T-helper 1 cell treated with Interleukin-12 subunit alpha and Interleukin-12 subunit beta and Interleukin-4 antibody, amounts not matched to agents 30 ng/mL and 1 ng/mL, for 36 hours (primary cell): ENCODE results near the gene BICD2. TPM values are rescaled to one million over a fixed set of nuclear protein-coding genes. Genes with fewer than 3 reads are reported as not detected.

Experiments
- intact Hi-C: fragments of 100-400 bp; cut with micrococcal nuclease; formaldehyde crosslinking; loops from one replicate; pipeline ENCODE4 v1.15.1; 2024
- total RNA-seq: library from RNA; stranded (reverse); gene quantifications from 2 replicates; pipeline ENCODE4 v1.2.3, GENCODE V29; 2022

The BICD2 gene
- total RNA-seq, 1 donor from 2014 or later = 27.1 TPM

GRCh38 chr9:92671323-92671722, 93.3 kb downstream of the BICD2 start:
- intact Hi-C loops = loop anchor here (2.0 to 10.0 kb wide), 3 partner anchors 265 to 1493 kb away; partner anchors contain the start of gene FAM120AOS

DNA sequence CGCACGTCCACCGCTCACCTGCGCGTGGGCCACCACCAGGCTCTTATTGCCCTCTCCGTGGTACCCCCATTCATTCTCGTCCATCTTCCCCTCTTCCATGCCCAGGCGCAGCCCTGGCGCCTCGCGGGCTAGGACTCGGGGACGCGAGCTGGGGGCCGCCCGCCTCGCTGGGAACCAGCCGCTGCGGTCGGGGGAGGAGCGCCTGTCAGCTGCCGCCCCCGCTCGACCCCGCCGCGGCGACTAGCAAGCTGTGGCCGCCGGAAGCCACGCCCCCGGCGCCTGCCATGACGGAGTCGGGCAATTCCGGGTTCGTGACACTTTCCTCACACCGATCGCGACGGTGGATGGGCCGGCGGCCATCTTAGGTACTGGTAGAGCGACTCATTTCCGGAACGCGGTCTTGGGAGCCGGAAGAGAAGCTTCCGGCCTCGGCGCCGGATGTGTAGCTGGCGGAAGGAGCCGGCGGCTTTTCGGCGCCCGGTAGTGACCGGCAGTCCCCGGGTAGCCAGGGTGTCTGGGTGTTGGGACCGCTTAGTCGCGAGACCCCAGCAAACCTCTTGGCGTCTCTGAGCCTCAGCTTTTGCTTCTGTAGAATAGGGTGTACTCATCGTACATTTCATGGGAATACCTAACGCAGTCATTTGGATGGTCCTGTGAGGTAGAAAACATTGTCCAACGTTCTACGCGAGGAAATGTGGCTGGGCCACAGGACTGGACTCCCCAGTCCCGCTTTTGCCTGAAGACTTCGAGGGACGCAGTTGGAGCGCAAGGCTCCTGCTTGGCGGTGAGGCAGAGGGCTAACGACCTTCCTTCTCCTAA, 94.5 kb downstream of the BICD2 start, which contains the start of gene IPPK:
IPPK (minus strand) TSS at position 242 of the 819 bp plus-strand sequence; CDS start at position 99, 143 bp downstream.
- intact Hi-C loops = loop anchor here (1.0 to 10.0 kb wide), 12 partner anchors 36 to 1495 kb away; partner anchors contain the start of genes CARD19, CENPP, FAM120AOS and IARS1

DNA sequence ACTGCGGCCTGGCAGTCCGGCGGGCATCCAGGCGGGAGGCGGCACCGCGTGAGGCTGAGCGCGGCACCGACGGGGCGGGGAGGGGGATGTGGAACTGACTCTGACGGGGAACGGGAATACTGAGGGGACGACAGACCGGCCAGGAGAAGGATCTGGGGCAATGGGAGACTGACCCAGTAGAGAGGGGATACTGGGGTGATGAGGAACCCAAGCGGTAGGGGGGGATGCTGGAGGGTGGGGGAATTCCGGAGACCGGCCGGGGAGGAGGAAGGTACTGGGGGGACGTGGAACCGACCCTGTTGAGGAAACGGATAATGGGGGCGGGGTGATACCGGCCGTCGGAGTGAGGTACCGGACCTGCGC, 95.1 kb downstream of the BICD2 start:
- intact Hi-C loops = no loop called here

DNA sequence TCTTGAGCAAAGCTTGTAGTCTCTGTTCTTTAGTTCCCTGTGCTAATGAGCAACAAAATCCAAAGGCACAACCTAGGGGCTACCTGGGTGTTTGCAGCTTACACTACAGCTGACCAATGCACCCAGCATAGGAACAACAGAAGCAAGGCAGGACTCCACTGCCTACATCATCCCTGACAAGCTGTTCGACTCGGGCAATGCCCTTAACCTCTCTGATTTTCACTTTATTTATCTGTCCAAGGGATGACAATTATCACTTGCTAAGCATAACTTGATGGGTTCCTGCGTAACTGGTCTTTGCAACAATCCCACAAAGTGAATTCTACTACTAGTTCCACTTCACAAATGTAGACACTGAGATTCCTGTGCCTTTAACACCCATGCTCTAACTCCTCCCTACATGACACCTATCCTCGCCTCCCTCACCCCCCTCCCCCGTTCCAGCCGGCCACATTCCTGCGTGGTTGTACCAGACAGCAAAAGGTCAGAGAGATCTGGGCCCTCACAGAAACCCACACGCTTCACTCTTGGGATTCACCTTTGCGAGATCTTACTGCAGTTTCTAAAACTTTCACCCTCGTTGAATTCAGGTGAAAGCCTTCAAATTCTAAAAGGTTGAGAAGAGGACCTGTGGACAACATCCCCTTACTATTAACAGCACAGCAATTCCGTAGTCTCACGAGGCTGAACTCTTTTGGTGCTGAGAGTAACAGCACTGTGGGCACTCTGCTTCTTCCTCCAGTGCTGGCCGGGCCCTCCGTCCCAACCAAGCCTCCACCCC, 95.7 kb downstream of the BICD2 start:
- intact Hi-C loops = no loop called here

DNA sequence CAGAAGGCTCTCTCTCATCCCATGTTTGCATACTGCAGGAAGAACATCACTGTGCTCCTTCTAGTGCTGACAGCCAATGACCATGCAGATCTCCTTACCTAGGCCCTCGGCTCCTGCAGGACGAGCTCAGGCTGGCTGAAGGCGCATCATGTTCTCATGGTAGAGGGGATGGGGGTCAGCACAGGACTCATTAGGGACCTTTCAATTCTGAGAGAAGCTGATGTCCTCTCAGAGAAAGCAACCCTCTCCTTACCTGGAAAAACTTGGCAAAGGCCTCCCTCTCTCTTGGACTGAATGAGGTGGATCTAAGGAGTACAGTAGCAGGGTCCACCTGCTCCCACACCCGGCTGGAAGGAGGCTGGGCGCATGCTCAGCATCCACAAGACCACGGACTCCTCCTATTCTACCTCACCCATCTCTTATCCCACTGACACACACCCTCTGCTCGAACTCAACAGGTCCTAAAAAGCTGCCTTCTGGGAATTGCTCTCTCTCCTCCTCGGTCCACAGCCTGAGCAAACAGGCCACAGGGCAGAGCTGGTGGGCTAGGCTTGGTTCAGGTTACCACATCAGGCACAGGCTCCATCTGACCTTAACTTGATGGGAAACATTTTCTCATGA, 97.6 kb downstream of the BICD2 start:
- intact Hi-C loops = no loop called here

- intact Hi-C loops = no loop called here
Observed at GRCh38 chr9:92666236-92666635, 98.4 kb downstream of the BICD2 start.

DNA sequence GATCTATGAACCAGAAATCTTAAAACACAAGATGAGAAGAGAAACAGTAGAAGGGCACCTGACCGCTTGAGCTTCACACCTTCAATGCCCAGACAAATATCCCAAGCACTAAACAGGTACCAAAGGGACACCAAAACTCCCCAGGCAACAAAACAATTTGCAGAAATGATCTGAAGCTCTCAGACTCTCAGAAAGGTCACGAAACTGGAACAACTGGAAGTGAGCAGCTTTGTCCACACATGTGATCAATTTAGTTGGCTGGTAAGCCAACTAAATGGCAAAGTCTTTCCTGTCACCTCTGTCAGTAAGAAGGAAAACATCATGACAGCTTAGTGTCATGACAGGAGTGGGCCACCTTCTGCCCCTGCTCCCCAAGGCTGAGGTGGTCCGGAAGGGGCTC, 98.8 kb downstream of the BICD2 start:
- intact Hi-C loops = loop anchor here (2.0 kb wide), 1 partner anchor 333 kb away; no protein-coding TSS in a partner anchor

DNA sequence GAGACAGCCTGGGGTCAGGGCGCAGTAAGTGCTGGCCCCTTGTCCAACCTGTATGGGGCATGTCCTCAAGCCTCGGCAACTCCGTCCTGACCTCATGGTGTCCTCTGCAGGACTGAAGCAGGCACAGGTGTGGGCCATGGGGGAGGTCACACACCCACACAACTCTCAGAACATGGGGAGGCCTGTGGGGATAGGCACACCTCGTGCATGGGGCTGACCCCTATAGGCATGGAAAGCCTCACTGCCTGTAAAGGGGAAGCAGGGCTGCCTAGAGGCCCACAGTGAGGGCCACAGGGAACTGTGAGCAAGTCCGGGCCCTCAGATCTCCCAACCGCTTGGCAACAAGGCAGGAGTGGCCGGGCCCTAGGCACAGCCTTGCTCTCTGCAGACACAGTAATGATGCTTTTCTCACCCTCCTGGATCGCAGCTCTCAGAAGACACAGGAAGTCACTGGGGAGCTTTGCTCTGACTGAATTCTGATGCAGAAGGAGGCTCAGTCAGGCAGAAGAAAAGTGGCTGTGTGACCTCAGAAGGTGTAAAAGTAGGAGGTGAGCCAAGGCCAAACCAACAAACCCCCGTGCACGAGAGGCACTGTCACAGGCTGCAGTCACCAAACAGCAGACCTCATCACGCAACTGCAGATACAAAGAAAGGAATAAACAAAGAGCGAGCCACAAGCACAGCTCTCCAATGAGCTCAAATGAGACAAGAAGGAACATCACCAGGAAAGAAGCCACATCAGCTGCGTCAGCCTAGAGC, 100.1 kb downstream of the BICD2 start:
- intact Hi-C loops = loop anchor here (2.0 kb wide), 1 partner anchor 332 kb away; no protein-coding TSS in a partner anchor

DNA sequence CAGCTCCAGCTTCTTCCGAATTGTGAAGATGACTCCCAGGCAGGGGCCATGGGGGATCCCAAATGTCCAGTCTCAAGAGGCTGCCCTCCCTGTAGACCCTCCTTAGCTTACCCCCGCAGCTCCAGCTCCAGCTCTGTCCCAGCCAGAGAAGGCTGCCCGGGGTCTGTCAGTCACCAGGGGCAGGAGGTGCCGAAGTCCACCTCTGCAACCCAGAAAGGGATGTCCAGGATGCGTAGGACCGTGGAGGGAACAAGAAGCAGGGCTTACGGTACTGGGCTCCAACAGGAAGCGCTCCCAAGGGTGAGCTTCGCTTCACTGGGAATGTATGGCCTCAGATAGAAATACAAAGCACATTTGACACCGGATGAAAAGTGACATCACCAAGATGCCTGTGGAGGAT, 100.7 kb downstream of the BICD2 start:
- intact Hi-C loops = loop anchor here (2.0 kb wide), 1 partner anchor 331 kb away; no protein-coding TSS in a partner anchor

DNA sequence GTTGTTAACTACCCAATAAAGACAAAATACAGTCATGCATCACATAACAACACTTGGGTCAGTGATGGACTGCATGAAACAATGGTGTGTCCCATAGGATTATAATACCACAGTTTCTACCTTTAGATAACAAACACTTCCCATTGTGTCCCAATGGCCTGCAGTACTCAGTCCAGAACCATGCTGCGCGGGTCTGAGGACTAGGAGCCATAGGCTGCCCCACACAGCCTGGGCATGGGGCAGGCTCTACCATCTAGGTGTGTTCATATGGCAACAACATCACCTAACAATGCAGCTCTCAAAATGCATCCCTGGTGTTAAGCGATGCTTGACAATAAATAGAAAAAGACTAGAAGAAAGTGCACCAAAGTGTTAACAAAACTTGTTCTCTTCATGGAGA, 101.5 kb downstream of the BICD2 start:
- intact Hi-C loops = no loop called here

DNA sequence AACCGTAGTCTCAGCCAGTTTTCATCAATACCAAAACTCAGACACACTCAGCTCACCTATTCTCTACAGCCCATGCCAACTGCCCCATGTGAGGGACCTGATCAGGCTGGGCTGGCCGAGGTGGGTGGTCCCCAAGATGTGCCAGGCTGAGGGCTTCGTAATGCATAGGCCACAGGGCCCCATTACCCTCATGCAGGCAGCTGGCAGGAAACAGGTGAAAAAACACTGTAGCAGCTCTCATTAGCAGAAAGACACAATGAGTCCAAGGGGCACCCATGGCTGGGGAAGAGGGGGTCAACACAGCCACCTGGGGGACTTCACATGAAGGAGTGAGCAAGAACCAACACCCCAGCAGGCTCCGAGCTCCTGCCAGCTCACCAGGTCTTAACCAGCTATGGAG, 102.9 kb downstream of the BICD2 start:
- intact Hi-C loops = no loop called here

Other genes starting within 250 kb of the BICD2 start
- gene ECM2, start 228.8 kb downstream of the BICD2 start, total RNA-seq = not detected in 2 replicates
- 15.2 and 17.5 TPM in 2 replicates for gene IPPK, start 94.7 kb downstream of the BICD2 start, total RNA-seq
- 13.0 and 13.9 TPM in 2 replicates for gene ZNF484, start 113.2 kb upstream of the BICD2 start, total RNA-seq
- 129 and 133 TPM in 2 replicates for gene FGD3, start 182.7 kb upstream of the BICD2 start, total RNA-seq